NB4 (cell line): ENCODE measurements around the gene GRIK4.

Source experiments
- DNase-seq: peaks from one replicate; pipeline ENCODE4 v3.0.0; 2010; ENCODE audit warnings: low read depth
- H3K4me3 ChIP-seq: one replicate; pipeline ENCODE4 v1.5.1; 2011; ENCODE audit warnings: mild to moderate bottlenecking, low read depth, low read length, moderate library complexity
- CTCF ChIP-seq: IDR thresholded peaks from one replicate; pipeline ENCODE4 v1.5.1; 2012; ENCODE audit warnings: low read depth, low read length
- MAX ChIP-seq: IDR thresholded peaks from 2 replicates; pipeline ENCODE4 v1.6.1; 2011; ENCODE audit warnings: low read depth, low read length
- MYC ChIP-seq: IDR thresholded peaks from 2 replicates; pipeline ENCODE4 v1.6.1; 2011; ENCODE audit warnings: low read depth, low read length
- POLR2A ChIP-seq: IDR thresholded peaks from 2 replicates; pipeline ENCODE4 v1.6.1; 2011; ENCODE audit warnings: mild to moderate bottlenecking; ENCODE audit not compliant: insufficient read length; ENCODE audit errors: extremely low read depth

The GRIK4 gene

GRCh38 chr11:120630122-120630521, 118.6 kb downstream of the GRIK4 start:
- no peak for TF ChIP-seq MYC
- TF ChIP-seq CTCF = no peak
- DNase-seq = no peak

GRCh38 chr11:120632579-120632978, 121.0 kb downstream of the GRIK4 start:
- peak; percentile 63 for DNase-seq
- no peak overlapping the region for H3K4me3 ChIP-seq
- TF ChIP-seq MYC (no peak), CTCF (peak; percentile 49)

More at GRCh38 chr11:120630122-120630521, 118.6 kb downstream of the GRIK4 start:
- no peak overlapping the region for H3K4me3 ChIP-seq

GRCh38 chr11:120633616-120634393, 122.3 kb downstream of the GRIK4 start:
- no peak overlapping the region for H3K4me3 ChIP-seq
- TF ChIP-seq MAX = no peak
- no peak for TF ChIP-seq POLR2A
- TF ChIP-seq CTCF = no peak
- no peak for TF ChIP-seq MYC
- peak; percentile 86 for DNase-seq

- H3K4me3 ChIP-seq = no peak overlapping the region
- DNase-seq = no peak
- no peak for TF ChIP-seq MYC
- TF ChIP-seq MAX = no peak
- TF ChIP-seq POLR2A = no peak
- no peak for TF ChIP-seq CTCF
These were observed 123.2 kb downstream of the GRIK4 start for GRCh38 chr11:120634706-120635105.

GRCh38 chr11:120635136-120635810, 123.7 kb downstream of the GRIK4 start:
- DNase-seq = no peak
- TF ChIP-seq MAX = no peak
- no peak for TF ChIP-seq MYC
- no peak for TF ChIP-seq POLR2A
- TF ChIP-seq CTCF = no peak

GRCh38 chr11:120637131-120637530, 125.6 kb downstream of the GRIK4 start:
- DNase-seq = no peak
- TF ChIP-seq POLR2A = no peak
- TF ChIP-seq MYC = no peak
- TF ChIP-seq MAX = no peak
- TF ChIP-seq CTCF = no peak
- no peak overlapping the region for H3K4me3 ChIP-seq

More at GRCh38 chr11:120635136-120635810, 123.7 kb downstream of the GRIK4 start:
- no peak overlapping the region for H3K4me3 ChIP-seq
